NCI-H1436 treated with DMSO at 0.1 percent for 48 hours (cell line): ENCODE data around the gene FAR2.
"Not testable (repeated sequence)": the region's sequence is repeated elsewhere in the genome, so short reads cannot be mapped to it uniquely, and the experiment has no call there.

ENCODE experiments used
- DNase-seq: peaks from one replicate; lab custom pipeline; 2025; lab: John Stamatoyannopoulos, UW

FAR2 gene

DNA sequence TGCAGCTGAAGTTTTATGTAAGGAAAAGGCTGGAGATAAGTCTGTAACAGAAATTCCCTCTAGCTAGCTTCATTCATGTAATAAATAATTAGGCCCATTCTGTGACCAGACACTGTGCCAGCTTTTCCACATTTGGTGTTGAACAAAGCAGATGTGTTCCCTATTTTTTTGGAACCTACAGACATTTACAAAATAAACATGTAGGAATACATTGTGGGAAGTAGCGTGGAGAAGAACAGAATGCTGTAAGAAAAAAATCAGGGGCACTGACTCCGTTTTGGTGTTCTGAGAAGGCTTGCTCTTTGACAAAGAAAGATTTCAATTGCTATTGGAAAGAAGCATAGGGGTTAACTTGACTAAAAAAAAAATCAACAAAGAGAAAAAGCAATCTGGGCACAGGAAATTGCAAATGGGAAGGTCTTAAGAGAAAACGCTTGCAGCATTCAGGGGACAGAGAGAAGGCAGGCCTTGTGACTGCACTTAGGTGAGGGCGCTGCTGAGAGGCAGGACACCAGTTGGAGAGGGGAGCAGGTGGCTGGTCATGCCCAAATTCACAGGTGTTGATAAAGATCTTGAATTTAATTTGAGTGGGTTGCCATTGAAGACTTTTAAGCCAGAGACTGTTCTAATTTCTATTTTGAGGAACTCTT lies 4.0 kb downstream of the FAR2 start:
- no peak for DNase-seq

DNA sequence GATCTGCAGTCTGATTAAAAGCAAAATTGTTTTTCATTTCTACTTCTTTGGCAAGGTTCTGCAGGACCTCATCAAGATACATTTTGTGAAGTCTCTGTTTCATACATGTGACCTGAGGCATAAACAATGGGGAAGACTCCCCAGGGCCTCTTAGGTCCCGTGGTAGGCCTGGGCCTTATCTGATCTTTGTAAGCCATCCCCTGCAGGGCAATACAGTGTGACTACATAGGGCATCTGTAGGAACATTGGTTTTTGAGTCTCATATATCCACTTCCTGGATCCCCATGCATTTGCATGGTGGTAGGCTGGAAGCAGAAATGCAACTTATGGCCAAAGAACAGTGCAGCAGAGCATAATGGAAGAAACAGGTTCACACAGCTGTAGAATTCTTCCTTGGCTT lies 6.0 kb downstream of the FAR2 start:
- no peak for DNase-seq

DNA sequence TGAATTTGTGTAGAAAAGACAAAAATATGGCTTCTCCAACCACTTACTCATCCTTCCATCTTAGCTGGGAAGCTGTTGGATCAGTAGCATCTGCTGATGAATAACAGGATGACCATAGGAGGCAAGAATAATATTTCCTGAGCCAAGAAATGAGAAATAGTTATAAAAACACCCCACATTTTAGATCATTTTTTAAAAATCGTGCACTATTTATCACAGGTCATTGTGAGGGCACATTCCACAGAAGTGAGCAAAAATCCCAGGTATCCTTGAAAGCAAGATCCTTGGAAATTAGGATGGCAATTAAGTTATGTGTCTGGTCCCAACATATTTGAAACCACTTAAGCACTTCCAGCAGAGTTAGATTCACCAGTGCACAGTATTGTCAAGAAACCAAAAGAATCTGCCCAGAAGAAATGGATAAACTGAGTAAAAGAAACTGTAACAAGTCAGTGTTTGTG lies 8.4 kb downstream of the FAR2 start:
- DNase-seq: no peak

DNA sequence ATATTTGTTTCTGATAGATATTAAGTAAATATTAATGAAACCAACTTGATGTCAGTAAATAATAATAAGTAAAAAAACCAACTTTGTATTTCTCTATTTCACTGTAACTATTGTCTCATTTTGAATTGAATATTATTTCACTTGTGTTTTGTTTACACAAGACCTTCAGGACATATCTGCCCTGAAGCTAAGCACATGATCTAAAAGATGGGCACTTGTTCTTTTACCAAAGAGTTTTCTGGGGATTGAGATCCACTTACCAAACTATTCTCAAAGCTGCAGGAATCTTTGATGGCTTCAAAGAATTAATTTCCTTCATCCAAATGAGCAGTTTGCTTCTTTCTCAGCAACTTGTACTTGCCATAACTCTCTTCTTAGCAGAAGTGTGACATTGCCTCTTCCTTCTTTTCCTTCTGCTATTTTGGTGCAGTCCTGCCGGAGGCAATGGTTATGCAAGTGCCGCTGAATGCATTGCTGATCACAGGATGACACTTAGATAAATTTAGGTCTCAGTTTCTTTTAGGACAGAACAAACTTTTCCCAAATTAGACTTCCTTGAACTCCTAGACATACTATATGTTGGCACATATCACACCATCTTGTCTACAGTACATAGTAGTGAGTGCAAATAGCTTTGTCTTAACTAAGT lies 9.2 kb downstream of the FAR2 start:
- DNase-seq: no peak

GRCh38 chr12:29159661-29160060 lies 10.6 kb downstream of the FAR2 start:
- DNase-seq: no peak

- DNase-seq: no peak
Observed at GRCh38 chr12:29160230-29160629, 11.2 kb downstream of the FAR2 start.

DNA sequence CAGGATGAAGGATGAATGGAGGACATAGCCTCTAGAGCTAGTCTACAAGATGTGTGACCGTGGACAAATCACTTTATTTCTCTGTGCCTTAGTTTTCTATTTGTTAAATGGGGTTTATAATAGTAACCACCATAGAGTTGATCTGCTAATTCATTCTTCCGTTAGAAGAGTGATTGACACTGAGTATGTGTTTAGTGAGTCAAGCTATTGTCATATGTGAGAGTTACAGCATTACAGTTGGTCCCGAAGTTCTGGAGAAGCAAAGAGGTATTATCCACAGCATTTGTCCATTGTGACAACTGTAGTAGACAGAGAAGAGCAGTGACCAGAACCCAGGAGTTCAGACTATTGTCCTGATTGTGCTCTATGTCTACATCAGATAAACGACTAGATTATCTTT lies 14.1 kb downstream of the FAR2 start:
- no peak for DNase-seq

GRCh38 chr12:29164477-29165393 lies 15.7 kb downstream of the FAR2 start:
- no peak for DNase-seq

GRCh38 chr12:29167445-29167844 lies 18.4 kb downstream of the FAR2 start:
- DNase-seq: no peak

GRCh38 chr12:29167988-29168387 lies 18.9 kb downstream of the FAR2 start:
- DNase-seq: no peak

DNA sequence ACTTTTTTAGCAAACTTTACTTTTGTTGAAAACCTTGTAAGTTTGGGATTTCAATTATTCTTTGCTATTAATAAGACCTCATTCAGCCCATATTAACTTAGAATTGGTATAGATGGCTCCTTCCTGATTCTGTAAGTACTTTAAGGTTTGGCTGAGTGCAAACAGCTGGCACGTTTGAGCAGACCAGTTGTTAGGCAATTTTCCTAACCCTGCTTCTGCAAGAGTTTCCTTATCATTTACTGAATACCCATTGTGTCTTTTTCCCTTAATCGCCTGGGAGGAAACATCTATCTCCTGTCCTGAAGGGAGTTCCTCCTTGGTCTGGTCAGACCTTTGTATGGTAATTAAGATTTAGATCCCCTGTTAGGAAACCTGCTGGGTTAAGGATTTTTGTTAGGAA lies 20.9 kb downstream of the FAR2 start:
- not testable (repeated sequence) for DNase-seq

DNA sequence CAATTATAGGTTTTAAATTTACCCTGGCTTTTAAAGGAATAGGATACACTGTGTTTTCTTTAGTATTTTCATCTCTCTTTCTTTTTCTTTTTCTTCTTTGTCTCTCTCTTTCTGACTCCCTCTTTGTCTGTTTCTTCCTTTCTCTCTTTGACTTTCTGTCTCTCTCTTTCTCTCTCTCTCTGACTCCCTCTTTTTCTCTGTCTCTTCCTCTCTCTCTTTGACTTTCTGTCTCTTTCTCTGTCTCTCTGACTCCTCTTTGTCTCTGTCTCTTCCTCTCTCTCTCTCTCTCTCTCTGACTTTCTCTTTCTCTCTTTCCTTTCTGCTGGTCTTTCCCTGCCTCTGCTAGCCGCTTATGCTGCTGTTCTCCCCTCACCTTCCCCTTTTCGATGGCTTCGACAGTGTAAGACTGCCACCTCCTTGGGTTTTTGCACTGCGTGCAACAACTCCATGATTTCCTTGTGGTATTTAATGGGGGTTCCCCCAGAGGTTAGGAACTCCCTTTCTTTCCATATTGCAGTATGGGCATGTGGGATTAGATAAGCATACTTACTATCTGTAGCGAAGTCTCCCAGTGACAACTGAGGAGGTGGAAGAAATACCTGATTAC lies 21.5 kb downstream of the FAR2 start:
- not testable (repeated sequence) for DNase-seq

DNA sequence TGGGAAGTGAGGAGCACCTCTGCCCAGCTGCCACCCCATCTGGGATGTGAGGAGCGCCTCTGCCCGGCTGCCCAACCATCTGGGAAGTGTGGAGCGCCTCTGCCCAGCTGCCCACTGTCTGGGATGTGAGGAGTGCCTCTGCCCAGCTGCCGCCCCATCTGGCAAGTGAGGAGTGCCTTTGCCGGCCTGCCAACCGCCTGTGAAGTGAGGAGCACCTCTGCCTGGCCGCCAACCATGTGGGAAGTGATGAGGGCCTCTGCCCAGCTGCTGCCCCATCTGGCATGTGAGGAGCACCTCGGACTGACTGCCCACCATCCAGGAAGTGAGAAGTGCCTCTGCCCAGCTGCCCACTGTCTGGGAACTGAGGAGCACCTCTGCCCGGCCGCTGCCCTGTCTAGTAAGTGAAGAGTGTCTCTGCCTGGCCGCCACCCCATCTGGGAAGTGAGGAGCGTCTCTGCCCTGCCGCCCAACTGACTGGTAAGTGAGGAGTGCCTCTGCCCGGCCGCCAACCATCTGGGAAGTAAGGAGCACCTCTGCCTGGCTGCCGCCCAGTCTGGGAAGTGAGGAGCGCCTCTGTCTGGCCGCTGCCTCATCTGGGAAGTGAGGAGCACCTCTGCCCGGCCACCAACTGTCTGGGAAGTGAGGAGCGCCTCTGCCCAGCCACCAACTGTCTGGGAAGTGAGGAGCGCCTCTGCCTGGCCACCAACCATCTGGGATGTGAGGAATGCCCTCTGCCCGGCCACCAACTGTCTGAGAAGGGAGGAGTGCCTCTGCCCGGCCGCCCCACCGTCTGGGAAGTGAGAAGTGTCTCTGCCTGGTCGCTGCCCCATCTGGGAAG lies 22.6 kb downstream of the FAR2 start:
- no peak for DNase-seq

DNA sequence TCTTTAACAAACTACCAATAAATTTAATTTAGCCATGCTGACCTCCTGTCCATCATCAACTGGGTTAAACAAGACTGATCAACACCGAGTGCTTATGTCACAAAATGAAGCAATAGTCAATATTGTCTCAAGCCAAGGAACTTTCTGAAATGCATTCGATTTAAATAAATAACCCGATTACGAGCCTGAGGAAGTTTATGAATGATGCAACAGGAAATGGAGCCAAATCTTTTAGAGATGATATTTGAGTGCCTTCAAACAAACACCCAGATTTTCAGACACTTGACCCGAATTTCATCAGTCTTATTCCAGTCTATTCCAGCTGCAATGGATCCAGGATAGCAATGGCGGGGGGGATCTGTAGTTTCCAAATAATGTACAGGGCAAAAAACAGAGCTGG lies 27.9 kb downstream of the FAR2 start:
- no peak for DNase-seq

GRCh38 chr12:29182247-29182646 lies 33.2 kb downstream of the FAR2 start:
- DNase-seq: not testable (repeated sequence)

DNA sequence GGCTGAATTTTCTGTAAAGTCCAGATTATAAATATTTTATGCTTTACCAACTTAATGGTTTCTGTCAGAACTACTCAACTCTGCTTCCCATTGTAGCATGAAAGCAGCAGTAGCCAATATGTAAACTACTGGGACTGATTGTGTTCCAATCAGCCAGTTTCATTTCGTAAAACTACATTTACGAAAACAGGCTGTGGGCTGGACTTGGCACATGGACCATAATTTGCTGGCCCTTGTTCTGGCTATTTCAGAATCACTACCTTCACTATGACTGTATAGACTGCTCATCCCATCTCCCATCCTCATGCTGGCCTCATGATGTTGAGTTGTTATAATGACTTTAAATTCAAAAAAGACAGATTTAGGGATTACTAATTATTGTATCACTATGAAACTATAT lies 38.7 kb downstream of the FAR2 start:
- no peak for DNase-seq

DNA sequence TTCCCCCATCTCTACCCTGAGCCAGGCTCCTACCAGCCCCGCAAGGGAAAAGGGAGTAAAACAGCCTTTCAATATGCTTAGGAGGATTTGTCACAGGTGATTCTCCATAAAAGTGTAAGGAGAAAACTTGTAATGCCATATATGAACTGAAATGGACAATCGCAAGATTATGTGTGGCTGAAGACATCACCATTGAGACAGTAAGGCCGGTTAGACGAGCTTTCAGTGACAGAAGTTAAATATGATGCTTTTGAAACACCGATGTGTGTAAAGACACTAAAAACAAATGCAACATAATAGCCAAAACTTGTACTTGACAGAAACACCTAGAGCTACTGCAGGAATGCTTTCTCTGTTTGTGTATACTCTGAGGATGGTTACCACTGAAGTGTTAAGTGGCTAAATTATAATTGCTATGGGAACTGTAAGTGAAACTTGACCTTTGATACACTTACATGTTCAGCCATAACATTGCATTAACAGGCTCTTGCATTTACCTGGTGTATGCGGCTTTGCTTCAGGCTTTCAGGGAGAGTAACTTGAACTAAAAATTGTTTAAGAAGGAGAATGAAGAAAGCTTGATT lies 42.3 kb downstream of the FAR2 start:
- DNase-seq: no peak

- DNase-seq: no peak
Observed at GRCh38 chr12:29198901-29199300, 49.8 kb downstream of the FAR2 start.

DNA sequence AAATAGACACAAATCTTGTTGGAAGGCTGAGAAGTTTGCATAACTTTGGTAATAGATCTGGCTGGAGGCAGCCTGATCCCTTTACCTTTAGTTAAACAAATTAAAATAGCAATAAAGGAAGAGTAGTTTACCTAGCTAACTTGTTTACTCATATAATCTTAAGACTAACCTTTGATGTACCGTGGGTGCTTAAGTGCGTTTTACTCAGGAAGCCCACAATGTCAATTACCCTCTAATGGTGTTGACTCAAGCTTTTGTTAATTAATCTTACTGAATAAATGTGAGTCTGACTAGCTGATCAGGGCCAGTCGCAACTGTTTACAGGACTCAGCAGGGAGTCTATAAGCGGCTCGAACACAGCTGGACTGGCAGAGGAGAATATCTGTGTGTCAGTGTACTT lies 51.5 kb downstream of the FAR2 start:
- no peak for DNase-seq

DNA sequence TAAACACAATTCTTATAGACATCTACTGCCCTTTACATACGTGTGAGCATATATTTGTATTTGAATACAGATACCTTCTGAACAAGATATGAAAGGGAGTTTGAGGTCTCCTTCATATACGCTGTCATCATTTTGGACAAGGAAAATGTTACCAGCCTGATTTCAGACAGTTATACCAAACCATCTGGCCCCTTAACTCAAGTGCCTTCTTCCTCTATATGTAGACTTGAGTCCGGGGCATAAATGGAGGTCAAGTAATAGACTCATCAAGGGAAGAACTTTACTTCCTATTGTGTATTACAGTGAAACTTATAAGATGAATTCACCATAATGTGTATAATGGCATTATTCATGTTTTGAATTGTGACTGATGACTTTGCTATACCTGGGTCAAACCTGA lies 52.2 kb downstream of the FAR2 start:
- no peak for DNase-seq

GRCh38 chr12:29201746-29202145 lies 52.7 kb downstream of the FAR2 start:
- no peak for DNase-seq
